Nephron (organoid): ENCODE results near the gene MAD1L1.

Experiments used
- H3K27ac Mint-ChIP-seq, 3 experiments: 2 replicates each; pipeline ENCODE4 v1.8.0; 2020; ENCODE audit warnings: mixed read lengths in 3 of 3, mild to moderate bottlenecking in 2 of 3, moderate library complexity in 1 of 3
- H3K27me3 Mint-ChIP-seq: 2 replicates; pipeline ENCODE4 v1.8.0; 2021; ENCODE audit warnings: low read depth, mild to moderate bottlenecking, moderate library complexity, mixed read lengths
- H3K36me3 Mint-ChIP-seq: 2 replicates; pipeline ENCODE4 v1.8.0; 2020; ENCODE audit warnings: low read depth, mixed read lengths
- H3K4me1 Mint-ChIP-seq: 2 replicates; pipeline ENCODE4 v1.8.0; 2020; ENCODE audit warnings: mixed read lengths
- H3K4me3 Mint-ChIP-seq, 3 experiments: 2 replicates each; pipeline ENCODE4 v1.8.0; 2020; ENCODE audit warnings: mild to moderate bottlenecking in 3 of 3, mixed read lengths in 3 of 3, moderate library complexity in 2 of 3
- H3K9me3 Mint-ChIP-seq: 2 replicates; pipeline ENCODE4 v1.8.0; 2020; ENCODE audit warnings: mixed read lengths
- TF ChIP-seq, protein P1 (sequence below), 3 experiments: fragments of 200-600 bp; sonication (generic); IDR thresholded peaks; one replicate each; pipeline ENCODE4 v1.5.0; 2021; ENCODE audit warnings: antibody characterized with exemption in 3 of 3; ENCODE audit not compliant: unreplicated experiment in 3 of 3

Gene MAD1L1

DNA sequence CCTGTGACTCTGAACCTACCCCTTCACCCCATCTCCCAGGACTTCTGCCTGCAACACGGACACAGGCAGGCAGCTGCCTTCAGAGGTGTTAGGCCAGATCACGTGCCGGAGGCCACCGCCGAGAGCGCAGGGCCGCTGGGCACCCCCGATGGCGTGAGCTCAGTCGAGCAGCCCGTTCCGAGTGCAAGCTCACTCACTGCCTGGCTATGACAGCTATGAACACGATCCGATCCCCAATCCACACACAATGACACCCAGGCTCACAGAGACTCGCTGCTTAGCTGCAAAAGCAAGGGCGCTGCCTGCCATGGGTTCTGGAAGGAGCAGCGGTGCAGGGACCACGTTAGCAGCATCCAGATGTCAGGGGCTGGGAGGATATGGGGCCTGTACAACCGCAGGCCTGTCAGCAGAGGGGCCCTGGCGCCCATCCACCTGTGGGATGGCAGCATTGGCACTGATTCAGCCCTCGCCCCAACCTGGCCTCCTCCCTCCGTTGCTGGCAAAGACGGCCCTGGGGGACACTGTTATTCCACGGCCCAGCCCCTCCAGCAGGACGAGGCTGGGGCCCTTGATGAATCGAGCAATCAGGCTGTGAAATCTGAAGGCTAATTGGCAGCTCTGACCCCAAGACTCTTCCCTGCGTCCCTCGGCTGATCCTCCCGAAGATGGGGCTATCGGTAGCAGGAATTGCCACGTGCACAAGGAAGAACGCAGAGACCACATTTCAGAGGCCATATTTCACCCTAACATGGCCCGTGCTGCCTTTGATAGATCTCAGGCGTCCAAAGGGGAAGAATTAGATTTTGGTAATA lies 332.6 kb downstream of the MAD1L1 start:
- Mint-ChIP-seq H3K36me3 (no peaks in the 10 kb centered on the region), H3K27ac (no peak overlapping the region), H3K4me3 (no peak overlapping the region), H3K27me3 (no peaks in the 10 kb centered on the region), H3K9me3 (no peaks in the 10 kb centered on the region), H3K4me1 (no peaks in the 10 kb centered on the region)
- TF ChIP-seq, protein P1, sequence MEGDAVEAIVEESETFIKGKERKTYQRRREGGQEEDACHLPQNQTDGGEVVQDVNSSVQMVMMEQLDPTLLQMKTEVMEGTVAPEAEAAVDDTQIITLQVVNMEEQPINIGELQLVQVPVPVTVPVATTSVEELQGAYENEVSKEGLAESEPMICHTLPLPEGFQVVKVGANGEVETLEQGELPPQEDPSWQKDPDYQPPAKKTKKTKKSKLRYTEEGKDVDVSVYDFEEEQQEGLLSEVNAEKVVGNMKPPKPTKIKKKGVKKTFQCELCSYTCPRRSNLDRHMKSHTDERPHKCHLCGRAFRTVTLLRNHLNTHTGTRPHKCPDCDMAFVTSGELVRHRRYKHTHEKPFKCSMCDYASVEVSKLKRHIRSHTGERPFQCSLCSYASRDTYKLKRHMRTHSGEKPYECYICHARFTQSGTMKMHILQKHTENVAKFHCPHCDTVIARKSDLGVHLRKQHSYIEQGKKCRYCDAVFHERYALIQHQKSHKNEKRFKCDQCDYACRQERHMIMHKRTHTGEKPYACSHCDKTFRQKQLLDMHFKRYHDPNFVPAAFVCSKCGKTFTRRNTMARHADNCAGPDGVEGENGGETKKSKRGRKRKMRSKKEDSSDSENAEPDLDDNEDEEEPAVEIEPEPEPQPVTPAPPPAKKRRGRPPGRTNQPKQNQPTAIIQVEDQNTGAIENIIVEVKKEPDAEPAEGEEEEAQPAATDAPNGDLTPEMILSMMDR (IDR thresholded peaks at IDR 0.05; ENCODE audit: unreplicated experiment in 3 of 3): no peak

DNA sequence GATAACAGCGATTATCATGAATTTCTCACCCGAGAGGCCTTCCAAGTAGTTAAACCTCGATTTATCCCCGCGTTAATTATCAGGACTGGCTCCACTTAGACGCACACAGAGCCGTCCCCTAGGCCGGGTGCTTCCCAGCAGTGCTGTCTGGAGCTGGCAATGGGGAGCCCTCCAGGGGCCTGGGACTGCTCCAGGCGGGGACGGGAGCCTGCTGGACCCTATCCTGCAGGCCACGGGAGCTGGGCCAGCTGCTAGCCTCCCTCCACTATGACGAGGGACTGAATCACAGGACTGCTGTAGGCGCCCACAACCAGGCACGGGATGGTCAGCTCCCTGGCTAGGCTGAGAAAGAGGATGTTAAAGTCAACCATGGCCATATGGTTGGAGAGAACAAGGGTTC lies 333.5 kb downstream of the MAD1L1 start:
- Mint-ChIP-seq H3K9me3 (no peaks in the 10 kb centered on the region), H3K36me3 (no peaks in the 10 kb centered on the region), H3K4me1 (no peaks in the 10 kb centered on the region), H3K27me3 (no peaks in the 10 kb centered on the region), H3K4me3 (no peak overlapping the region), H3K27ac (no peak overlapping the region)
- TF ChIP-seq, protein P1 (IDR thresholded peaks at IDR 0.05; ENCODE audit: unreplicated experiment in 3 of 3): no peak

DNA sequence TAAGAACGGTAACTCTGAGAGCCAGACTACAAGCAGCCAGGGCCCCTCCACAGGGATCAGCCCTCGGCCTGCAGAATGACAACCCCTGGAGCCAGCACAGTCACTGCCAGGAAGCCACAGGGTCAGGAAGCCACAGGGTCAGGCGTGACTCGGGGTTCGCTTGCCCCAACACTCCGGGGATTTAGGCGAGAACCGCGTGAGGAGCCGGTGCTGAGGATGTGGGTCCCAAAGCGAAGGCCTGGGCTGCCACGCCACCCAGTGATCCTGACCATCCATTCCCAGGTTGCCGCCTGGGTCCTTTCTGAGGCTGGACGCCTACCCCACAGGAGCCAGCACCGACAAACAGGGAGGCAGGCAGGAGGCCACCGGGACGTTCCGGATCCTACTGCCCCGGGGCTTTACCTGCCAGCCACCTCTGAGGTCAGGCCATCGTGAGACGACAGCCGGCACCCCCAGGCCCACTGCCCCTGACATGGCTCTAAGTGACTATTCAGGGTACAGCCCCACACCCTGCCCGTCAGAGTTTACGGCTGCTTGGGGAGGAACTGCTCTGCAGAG lies 334.0 kb downstream of the MAD1L1 start:
- no peak overlapping the region for H3K27ac Mint-ChIP-seq
- H3K4me3 Mint-ChIP-seq: no peak overlapping the region
- H3K36me3 Mint-ChIP-seq: no peaks in the 10 kb centered on the region
- TF ChIP-seq, protein P1 (IDR thresholded peaks at IDR 0.05; ENCODE audit: unreplicated experiment in 3 of 3): no peak
- H3K4me1 Mint-ChIP-seq: no peaks in the 10 kb centered on the region
- H3K9me3 Mint-ChIP-seq: no peaks in the 10 kb centered on the region
- peaks cover 3% of the 10 kb centered on the region for H3K27me3 Mint-ChIP-seq

DNA sequence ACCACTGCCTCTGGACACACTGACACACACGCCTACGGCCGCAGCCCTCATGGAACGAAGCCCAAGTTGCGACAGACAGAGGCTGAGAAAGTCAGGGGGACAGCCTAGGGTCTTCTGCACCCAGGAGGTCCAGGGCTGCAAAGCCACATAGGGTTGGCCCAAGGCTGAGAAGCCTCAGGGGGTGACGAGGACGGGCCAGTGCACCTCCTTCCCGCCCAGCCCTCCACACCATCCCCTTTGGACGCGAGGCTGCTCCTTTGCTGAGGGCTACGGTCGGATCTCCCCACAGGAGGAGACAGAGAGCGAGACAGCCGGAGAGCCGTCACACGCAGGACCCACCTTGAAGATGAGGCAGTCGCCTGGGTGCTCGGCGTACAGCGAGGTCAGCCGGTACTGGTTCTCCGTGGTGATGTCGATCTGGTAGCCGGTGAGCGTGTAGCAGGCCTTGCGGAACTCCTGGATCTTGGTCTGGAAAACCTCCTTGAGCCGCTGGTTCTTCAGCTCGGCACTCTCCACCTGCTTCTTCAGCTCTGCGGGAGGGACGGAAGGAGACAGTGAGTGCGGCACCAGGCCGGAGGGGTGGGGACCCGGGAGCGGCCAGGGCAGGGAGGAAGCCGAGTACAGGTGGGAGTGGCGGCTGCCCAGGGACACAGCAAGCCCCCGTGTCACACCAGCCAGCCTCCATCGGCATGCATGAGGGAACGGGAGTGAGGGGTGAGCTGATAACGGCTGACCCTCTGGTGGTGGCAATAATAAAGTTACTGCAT lies 334.7 kb downstream of the MAD1L1 start:
- Mint-ChIP-seq H3K27ac (no peak overlapping the region), H3K9me3 (no peaks in the 10 kb centered on the region), H3K27me3 (peaks cover 3% of the 10 kb centered on the region), H3K4me1 (no peaks in the 10 kb centered on the region), H3K4me3 (no peak overlapping the region), H3K36me3 (no peaks in the 10 kb centered on the region)
- TF ChIP-seq, protein P1 (IDR thresholded peaks at IDR 0.05; ENCODE audit: unreplicated experiment in 3 of 3): no peak

DNA sequence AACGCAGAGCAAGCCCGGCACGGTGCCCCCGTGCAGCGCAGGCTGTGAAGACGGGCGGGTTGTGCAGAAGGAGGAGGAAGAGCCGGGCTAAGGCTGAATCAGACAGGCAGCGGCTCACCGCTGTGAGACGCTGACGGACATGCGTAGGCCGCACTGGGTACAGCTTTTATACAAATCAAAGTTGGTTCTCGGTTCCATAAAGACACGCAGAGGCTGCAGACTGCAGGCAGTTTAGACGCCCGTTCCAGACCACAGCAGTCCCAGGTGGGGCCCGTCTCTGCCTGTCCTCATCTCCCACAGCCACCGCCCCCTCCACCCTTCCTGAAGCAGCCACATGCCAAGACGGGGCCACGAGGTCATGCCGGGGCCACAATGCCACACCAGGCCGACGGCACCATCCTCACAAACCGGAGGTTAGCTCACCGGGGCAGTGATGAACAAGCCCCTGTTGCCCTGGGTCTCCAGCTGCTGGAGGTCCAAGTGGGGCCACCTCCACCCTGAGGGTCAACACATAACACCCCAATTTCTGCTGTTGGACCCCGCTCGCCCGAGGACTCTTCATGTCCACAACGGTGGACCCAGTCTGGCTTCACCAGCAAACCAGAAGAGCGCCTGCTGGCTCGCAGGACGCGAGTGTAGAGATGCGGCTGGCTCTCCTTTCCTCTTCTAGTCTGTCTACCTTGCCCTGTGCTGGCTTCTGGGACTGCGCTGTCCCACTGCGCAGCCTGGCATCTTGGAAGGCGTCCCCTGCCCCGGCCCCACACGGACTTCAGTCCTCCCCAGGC lies 335.5 kb downstream of the MAD1L1 start:
- H3K27me3 Mint-ChIP-seq: peaks cover 3% of the 10 kb centered on the region
- no peaks in the 10 kb centered on the region for H3K9me3 Mint-ChIP-seq
- H3K4me1 Mint-ChIP-seq: no peaks in the 10 kb centered on the region
- no peak overlapping the region for H3K27ac Mint-ChIP-seq
- TF ChIP-seq, protein P1 (IDR thresholded peaks at IDR 0.05; ENCODE audit: unreplicated experiment in 3 of 3): no peak
- no peak overlapping the region for H3K4me3 Mint-ChIP-seq
- H3K36me3 Mint-ChIP-seq: no peaks in the 10 kb centered on the region
